ENCODE results near the gene MPEG1.

GRCh38 chr11:59218893-59219292 lies 6.2 kb upstream of the MPEG1 start:
- TF ChIP-seq EZH2 (IDR thresholded peaks at IDR 0.05; ENCODE audit: insufficient read depth, poor library complexity, severe bottlenecking) (no peak), EZH2phosphoT487 (IDR thresholded peaks at IDR 0.05; ENCODE audit: insufficient read depth, low read depth) (no peak)
